GM11168 (cell line): ENCODE results near the gene USP7.
"Not testable (repeated sequence)": the region's sequence is repeated elsewhere in the genome, so short reads cannot be mapped to it uniquely, and the experiment has no call there.

ENCODE experiments used
- in situ Hi-C: fragments of 300-500 bp; cut with MboI; formaldehyde crosslinking; loops from one replicate; pipeline ENCODE4 v1.12.0; 2022; ENCODE audit warnings: low sequenced_read_pairs; ENCODE audit not compliant: unreplicated experiment

USP7 gene

GRCh38 chr16:8852534-8852933 is 111.2 kb downstream of the USP7 start:
- in situ Hi-C loops: no loop called here

GRCh38 chr16:8851761-8852403 is 111.8 kb downstream of the USP7 start:
- in situ Hi-C loops: no loop called here

- in situ Hi-C loops: no loop called here
Observed at GRCh38 chr16:8850279-8850885, 113.3 kb downstream of the USP7 start.

- in situ Hi-C loops: no loop called here
Observed at GRCh38 chr16:8849411-8850011, 114.2 kb downstream of the USP7 start.

GRCh38 chr16:8848939-8849391 is 114.7 kb downstream of the USP7 start:
- in situ Hi-C loops: no loop called here

GRCh38 chr16:8848231-8848938 is 115.3 kb downstream of the USP7 start:
- in situ Hi-C loops: no loop called here

- in situ Hi-C loops: no loop called here
Observed at GRCh38 chr16:8847623-8848022, 116.1 kb downstream of the USP7 start.

- in situ Hi-C loops: no loop called here
Observed at GRCh38 chr16:8847145-8847544, 116.6 kb downstream of the USP7 start.

- in situ Hi-C loops: no loop called here
Observed at GRCh38 chr16:8846401-8846932, 117.2 kb downstream of the USP7 start.

GRCh38 chr16:8845699-8846298 is 117.9 kb downstream of the USP7 start:
- in situ Hi-C loops: no loop called here

GRCh38 chr16:8843296-8843695 is 120.4 kb downstream of the USP7 start:
- in situ Hi-C loops: not testable (repeated sequence)
